HG03175 (cell line): ENCODE results near the gene FOXF2.

Experiments
- ATAC-seq: cut with Tn5 transposase; IDR thresholded peaks from one replicate; pipeline ENCODE4 v1.9.1; 2021; ENCODE audit warnings: mild to moderate bottlenecking, moderate library complexity; ENCODE audit not compliant: unreplicated experiment

The FOXF2 gene

DNA sequence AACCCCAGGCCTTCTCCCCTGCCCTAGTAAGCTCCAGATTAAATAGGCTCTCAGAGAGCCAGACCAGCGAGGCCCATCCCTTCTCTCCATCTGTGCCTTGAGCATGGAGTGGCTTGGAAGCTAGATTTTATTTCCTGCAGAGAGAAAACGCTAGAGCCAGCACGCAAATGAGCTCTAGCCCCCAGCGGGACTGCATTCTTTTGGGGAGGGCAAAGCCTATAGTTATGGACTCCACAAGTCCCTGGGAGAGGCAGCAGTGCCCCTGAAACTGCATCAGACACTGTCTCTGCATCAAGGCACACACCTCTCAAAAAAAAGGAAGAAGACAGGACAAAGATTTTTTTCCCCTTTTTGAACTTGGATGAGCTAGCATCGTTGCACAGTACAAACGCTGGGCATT is 15.8 kb downstream of the FOXF2 start:
- no peak for ATAC-seq

DNA sequence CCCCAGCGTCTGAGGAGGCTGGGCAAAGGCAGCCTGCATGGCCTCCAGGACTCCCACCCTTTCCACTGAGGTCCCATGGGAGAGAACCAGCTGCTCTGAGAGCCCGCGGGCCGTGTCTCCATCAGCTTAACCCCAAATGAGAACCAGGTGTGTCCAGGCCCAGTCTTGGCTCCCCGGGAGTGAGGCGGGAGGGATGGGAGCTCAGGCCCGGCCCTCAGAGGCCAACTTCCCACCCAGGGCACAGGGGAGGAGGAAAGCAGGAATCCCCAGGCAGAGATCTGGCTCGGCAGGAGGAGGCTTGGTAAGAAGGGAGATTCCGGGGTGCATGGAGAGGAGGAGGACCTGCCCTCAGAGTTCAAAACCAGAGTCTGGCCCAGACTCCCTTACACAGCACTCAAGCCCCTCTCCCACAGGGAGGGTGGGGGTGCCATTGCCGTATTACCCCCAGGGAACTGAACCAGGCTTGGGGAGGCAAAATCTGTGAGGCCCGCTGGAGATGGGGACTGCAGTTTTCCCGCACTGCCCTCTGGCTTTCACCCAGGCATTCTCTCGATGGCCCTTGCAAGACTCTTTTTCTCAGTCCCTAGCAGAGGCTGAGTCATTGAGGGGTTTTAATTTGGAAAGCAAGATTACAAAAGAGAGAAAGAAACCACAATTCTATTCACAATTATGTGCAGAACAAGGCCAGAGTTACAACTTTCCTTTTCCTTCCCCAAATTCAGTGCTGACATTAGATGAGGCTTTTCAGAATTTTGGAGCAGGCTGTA is 17.1 kb downstream of the FOXF2 start:
- no peak for ATAC-seq

DNA sequence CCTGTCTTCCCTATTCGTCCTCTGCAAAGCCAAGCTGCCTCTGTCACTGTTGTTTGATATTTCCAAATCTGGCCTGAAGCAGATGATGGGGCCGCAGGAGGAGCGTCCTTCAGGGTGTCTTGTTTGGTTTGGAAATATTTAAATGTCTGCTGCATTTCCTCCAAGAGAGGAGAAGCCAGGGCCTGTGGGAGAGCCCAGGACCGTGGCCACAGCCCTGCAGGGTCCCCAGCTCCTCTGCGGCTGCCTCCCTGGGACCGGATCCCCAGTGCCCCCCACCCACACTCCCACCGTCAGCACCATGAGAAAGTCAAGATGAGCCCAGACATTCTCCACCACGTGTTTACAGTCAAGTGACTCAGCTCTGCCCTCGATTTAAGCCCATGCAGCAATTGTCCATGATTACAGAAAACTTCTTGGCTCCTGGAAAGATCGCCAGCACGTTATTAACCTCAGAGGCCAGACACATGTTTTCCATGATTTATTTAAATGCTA is 18.2 kb downstream of the FOXF2 start:
- no peak for ATAC-seq

DNA sequence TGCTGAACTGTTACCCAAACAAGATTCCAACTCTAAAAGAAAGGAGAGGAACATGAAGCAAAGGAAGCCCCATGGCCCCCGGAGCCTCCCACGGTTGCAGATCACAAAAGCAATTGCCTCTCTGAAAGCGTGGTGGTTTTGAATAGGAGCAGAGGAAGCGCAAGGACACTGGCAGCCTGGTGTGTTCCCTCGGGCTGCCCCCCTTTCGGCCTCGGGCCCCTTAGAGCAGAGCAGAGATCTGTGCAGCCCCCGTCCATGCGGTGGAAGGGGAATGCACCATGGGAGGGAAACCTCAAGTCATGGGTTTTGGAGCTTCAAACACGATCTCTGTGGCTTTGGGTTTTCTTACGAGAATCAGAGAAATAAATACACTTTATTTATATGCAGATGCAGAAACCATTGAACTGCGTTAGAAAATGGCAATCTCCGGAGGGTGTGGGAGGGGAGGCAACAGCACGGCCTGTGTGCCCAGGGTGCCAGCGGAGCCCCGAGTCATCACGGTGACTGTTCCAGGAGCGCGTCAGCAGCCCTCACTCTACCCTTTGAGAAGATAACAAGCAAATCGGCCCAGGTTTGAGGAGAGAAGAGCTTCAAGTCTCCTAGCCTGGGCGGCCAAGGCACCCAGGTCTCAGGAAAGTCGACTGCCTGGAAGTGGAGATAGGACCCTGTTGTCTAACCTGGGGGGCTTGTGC is 20.5 kb downstream of the FOXF2 start:
- no peak for ATAC-seq

DNA sequence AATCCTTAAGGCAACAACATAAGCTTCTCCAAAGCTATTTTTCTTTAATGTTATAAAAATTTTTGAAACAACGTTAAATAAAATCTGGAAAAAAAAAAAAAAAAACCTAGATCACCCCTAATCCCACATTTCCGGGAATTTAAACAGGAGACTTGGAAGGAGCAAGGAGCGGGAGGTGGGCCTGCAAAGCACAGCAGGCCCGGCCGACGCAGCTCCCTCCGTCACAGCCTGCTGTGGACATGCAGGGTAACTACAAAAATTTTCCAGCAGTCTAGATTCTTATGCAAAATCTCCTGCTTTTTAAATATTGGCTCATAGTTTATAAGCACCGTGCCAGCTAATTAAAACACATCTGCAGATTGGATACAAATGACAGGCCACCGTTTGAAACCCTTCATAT is 23.5 kb downstream of the FOXF2 start:
- no peak for ATAC-seq

DNA sequence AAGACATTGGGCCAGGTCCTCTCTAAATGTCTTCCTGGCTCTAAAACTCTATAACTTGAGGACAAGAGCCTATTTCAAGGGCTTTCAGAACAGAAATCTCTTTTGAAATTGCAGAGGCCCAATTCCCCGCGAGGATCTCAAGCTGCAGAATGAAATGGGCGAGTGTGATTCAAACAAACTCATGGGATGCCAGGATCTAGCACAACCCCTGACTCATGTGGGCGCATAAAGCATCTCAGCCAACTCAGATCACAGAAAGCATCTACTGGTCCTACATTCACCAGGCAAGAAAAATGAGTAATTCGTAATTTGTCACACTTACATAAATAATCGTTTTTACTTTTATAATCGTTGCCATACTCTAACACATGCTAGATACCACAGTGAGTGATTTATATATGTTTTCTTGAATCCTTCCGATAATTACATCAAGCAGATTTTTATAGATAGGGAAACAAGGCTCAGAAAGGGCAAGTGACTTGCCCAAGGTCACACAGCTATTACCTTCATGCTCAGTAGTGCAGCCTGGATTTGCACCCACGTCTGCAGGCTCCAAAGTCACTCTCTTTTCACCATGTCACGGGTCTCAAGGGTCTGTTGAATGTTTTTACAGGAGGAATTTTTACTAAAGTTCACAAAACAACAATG is 26.2 kb downstream of the FOXF2 start:
- no peak for ATAC-seq

DNA sequence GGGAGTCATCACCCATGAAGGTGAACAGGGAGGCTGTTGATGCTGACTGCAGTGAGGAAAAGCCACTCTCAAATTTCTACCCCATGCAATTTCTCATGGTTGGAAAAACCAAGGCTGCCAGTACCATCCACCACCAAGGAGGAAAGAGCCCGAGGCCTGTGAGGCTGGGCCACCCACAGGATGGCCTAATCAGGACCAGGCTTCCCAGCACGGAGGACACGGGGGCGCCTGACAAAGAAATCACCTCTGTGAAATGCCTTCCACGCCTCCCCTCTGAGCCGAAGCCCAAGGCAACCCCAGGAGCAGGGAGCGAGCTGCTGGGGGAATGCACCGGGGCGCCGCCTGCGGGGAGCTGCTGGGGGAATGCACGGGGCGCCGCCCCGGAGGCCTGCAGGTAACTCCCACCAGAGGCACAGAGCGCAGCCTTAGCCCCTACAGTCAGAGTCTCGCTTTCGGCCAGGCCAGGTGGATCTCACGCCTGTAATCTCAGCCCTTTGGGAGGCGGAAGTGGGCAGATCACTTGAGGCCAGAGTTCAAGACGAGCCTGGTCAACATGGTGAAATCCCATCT is 26.9 kb downstream of the FOXF2 start:
- ATAC-seq, result no peak

DNA sequence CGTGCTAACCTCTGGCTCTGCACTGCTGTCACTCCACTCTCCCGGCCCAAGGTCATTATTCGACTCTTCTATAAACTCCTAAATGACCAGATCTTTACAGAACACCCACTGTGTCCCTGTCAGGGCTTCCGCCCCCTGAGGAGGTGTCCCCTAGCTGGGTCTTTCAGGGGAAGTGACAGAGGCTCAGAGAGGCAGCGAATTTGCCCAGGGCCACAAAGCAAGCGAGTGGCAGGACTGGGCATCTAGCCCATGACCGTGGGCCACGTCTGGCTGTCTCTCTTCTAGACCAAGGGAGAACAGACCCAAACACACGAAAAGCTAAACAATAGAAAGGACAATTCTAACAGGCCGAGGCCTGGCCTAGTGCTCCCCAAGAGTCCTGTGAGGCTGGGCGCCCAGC is 27.4 kb downstream of the FOXF2 start:
- no peak for ATAC-seq

DNA sequence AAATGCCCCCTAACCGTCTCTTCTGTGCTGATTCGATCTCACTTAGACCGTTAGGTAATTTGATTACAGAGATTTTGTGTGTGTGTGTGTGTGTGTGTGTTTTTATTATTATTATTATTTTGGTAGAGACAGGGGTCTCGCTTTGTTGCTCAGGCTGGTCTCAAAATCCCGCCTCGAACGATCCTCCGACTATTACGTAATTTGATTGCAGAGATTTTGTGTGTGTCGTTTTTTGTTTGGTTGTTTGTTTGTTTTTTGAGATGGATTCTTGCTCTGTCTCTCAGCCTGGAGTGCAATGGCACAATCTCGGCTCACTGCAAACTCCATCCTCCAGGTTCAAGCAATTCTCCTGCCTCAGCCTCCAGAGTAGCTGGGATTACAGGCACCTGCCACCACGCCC is 28.3 kb downstream of the FOXF2 start:
- ATAC-seq, result no peak

DNA sequence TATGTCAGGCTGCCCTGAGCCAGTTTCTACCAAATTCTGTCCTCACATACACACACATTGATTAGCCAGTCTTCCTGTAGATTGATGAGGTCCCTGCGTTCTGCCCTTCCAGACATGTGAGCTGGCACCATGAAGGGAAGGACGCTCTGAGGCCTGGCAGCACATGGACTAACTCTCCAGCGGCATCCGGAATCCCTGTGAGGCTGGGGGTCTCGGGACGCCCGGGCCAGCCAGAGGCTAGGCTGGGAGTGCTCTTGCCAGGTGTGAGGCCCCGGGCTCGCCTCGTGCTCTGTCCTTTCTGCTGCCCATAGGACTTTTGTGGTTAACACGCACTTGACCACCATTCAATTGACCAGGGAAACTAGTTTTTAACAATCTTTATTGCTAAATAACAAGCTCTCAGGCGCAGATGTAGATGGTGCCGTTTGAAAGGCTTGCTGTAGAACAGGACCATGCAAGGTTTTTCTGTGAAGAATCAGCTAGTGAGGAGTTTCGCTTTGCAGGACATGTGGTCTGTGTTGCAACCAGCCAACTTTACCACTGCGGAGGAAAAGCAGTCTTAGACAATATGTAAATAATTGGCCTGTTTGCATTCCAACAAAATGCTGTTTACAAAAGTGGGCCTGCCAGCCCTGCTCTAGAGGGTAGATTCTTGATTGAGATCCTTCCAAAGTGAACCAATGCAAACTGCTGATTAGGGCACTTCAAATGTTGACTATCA is 29.3 kb downstream of the FOXF2 start:
- ATAC-seq, result no peak

DNA sequence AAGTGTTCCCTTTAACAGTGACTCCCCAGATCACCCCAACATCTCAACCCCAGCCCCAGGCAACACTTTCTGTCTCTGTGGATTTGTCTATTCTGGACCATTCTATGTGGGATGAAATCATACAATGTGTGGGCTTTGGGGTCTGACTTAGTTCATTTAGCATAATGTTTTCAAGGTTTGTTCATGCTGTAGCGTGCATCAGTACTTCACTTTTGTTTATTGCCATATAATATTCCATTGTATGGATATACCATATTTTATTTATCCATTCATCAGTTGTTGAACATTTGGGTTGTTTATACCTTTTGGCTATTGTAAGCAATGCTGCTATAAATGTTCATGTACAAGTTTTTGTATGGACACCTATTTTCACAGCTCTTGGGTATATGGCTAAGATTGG is 31.0 kb downstream of the FOXF2 start:
- ATAC-seq, result no peak

DNA sequence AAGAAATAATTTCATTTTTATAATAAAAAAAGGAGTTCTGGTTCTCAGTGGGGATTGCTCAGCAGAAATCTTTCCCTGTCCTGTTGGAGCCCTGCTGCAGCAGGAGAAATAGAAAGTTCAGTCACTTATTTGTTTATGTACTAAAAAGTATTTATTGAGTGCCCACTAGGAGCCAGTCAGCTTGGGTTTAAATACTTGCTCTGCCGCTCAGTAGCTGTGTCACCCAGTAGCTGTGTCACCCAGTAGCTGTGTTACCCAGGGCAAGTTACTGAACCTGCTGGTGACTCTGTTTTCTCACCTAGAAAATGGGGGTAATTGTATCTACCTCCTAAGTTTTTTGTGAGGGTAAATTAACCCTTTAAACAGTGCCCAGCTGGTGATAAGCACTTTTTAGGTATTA is 32.9 kb downstream of the FOXF2 start:
- ATAC-seq, result no peak

DNA sequence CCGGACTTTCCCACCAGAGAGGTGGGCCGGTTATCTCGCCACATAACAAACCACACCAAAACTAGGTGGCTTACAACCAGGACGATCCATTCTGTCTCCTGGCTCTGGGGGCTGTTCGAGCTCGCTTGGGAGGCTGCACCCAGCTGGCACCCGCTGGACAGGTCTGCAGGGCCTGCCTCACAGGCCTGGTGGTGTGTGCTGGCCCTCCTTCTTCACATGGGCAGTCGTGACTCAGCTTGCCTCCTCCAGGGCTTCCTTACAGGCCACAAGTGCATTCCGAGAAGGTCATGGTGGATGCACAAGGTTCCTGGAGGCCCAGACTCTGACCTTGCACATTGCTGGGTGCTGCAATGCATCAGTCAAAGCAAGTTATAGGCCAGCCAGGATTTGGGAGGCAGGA is 34.2 kb downstream of the FOXF2 start:
- no peak for ATAC-seq

DNA sequence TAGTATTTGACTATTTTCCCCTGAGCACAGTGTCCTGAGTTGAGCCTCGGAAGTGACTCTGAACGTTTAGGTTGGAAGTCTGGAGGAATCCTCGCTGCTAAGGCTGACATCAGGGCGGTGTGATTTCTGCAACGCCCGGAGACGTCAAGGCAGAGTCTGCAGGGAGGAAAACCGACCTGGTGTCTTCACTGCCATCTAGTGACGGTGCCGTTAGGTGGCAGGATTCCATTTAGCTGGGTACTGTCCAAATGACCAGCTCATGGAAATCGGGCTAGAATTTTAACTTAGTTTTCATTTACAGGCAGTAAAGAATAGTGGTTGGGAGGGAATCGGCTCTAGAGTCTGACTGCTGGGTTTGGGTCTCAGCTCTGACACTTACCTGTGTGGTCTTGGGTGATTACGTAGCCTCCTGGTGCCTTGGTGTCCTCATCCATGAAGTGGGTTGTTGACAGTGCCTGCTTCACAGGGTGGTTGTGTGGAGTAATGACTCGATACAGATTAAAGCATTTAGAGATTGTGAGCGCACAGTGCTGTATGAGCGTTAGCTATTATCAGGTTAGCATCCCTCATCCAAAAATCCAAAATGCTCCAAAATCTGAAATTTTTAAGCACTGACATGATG is 35.0 kb downstream of the FOXF2 start:
- ATAC-seq, result no peak

DNA sequence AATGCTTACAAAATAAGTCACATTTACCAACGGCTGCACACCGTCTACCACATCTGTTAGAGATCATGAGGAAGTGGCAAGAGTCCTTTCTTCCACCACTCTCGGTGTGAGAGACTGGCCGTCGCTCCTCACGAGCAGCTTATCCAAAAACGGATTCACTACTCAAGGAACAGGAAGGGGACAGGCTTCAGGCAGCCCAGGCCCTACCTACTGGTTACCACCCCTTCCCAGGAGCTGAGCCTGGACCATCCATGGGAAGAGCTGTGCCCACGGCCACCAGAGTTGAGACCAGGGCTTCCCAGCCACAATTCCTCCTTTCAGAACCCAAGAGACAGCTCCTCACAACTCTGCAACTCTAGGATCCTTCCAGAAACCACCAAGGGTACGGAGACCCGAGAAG is 37.0 kb downstream of the FOXF2 start:
- no peak for ATAC-seq

DNA sequence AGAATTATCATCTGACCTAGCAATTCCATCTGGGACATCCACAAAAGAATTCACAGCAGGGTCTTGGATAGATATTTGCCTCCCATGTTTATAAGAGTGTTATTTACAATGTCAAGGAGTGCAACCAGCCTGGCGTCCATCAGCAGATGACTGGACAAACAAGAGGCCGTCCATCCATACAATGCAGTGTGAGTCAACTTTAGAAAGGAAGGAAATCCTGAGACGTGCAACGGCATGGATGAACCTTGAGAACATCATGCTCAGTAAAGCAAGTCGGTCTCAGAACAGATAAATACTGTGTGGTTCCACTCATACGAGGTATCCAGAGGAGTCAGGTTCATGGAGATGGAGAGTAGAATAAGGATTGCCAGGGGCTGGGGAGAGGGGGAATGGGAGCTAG is 46.4 kb downstream of the FOXF2 start:
- no peak for ATAC-seq

DNA sequence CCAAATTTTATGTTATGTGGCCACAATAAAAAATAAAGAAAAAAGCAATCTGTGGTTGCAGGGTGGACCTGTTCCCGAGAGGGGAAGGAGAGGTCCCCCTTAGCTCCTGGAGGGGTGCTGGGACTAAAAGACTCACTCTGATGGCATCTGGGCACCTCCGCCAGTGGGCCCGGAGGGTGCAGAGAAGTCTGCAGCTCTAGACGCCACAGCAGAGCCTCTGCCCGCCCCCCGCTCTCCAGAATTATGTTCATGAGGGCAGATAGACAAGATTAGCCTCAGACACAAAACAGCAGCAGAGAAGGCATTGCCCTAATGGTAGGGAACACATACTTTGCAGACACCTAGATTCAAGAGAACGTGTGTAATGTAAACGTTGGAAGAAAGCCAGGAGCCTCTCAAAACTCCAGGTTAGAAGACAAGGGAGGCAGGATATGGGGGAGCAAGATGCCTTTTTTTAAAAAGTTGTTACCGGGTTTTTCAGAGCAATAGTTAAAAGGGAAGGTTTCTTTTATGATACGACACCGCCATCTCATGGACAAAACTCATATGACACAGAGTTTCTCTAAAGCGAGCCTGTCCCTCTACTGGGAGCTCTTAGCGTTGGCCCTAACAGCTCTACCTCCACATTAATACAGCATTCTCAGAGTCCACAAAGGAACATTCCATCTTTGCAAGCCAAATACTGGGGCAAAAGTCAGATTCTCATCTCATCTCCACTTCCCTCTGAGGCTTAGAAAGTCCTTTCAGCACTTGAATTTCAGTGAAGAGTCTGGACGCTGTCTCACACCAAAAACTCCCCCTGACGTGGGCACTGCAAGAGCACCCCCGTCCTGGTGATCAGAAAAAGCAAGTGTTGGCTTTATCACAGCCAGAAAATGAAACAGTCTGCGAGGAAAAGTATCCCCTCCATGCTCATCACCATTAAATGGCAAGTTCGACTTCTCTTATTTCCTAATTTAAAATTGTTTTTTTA is 47.2 kb downstream of the FOXF2 start:
- ATAC-seq, result no peak

DNA sequence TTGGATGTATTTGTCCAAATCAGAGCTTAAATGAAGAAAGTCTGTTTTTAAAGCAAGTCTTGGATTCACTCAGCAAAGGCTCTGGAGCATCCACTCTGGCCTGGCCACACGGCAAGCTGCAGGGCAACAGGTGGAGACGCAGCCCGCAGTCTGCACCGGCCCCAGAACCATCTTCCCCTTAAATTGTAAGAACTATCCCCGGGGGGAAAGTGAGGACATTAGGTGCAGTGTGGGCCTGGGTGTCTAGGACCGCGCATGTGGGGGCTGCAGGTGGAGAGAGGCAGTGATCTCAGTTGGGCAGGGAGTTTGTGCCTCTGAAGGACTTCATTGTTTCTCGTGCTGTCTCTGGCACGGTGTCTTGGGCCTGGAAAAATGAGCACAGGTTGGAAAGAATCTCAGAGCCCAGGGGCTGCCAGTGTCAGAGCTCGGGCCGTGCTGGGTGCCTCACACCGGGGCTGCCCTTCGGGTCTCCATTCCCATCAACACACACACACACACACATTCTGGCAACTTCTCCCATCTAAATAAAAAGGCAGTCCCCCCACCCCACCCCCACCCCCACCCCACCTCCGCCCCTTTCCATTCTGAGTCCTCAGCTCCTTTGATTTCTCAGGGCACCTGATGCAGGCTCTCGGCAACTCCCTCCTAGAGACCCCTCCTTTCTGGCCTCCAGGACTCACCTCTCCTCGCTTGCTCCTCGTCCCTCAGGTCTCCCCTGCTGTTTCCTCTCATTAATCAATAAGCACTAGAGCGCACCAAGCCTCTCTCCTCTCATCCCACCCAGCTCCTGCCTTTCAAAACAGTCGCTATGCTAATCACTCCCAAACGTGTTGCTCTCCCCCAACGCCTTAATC is 48.4 kb downstream of the FOXF2 start:
- no peak for ATAC-seq
